Adrenal gland (tissue), 5 donors: Measurements from ENCODE around the gene NUDCD3.

Experiments
- CTCF ChIP-seq, 6 experiments: fragments of 450-650 bp in 4 of 6; fragments of 200-600 bp in 2 of 6; sonication (generic) in 1 of 6; IDR thresholded peaks; 1 replicate in 5 of 6; 2 replicates in 1 of 6; pipeline versions ENCODE4 v1.5.1 to v1.8.0; 2016 to 2021; ENCODE audit warnings: antibody characterized with exemption in 6 of 6, mild to moderate bottlenecking in 2 of 6, moderate library complexity in 1 of 6
- POLR2A ChIP-seq, 2 donors: fragments of 450-650 bp; IDR thresholded peaks; one replicate each; pipeline ENCODE4 v1.6.1; 2017; ENCODE audit warnings: antibody characterized with exemption in 2 of 2, mild to moderate bottlenecking in 2 of 2, moderate library complexity in 1 of 2
- donor health status: DM: no; HTN: no; CAD: no.

DNA sequence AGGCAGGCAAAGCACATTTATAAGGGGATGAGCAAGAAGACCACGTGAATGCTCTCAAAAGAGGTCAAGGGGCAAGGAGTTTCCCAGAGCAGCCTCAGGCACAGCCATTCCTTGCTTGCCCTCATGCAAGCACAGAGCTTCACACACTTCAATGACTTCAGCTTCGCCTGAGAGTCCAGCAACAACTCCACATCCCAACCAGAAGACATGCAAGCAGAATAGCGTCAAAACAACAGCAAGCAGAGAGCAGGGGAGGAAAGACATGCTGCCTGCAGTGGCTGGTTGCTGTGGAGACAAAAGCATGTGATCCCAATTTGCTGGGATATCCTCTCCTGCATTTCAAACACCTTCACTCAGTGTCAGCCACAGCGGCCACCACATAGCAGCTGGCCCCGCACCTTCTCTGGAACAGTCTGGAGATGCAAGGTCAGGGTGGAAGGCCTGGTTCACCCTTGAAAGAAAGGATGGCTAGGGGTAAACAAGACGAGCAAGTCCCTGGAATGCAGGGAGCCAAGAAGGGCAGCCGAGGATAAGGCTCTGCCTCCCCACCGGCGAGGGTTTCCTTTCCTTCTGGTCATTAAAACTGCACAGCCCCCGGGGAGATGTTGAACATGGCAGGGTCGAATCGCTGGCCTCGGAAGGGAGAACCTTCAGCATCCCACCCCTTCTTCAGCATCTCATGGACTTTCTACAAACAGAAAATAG lies 104.9 kb downstream of the NUDCD3 start:
- TF ChIP-seq CTCF (IDR thresholded peaks at IDR 0.05): no peak
- TF ChIP-seq POLR2A (IDR thresholded peaks at IDR 0.05): no peak
